Prostate gland (tissue), 2 donors: Measurements from ENCODE around the gene MYO15B.

ENCODE experiments used
- CTCF ChIP-seq, 4 experiments: fragments of 200-600 bp in 2 of 4; fragments of 450-650 bp in 2 of 4; sonication (generic) in 2 of 4; IDR thresholded peaks; 1 replicate in 3 of 4; 2 replicates in 1 of 4; pipeline ENCODE4 v1.5.1; 2016 to 2019; ENCODE audit warnings: antibody characterized with exemption in 4 of 4, mild to moderate bottlenecking in 2 of 4, moderate library complexity in 2 of 4
- POLR2A ChIP-seq: fragments of 450-650 bp; IDR thresholded peaks from one replicate; pipeline ENCODE4 v1.6.1; 2016; ENCODE audit warnings: antibody characterized with exemption, mild to moderate bottlenecking

GRCh38 chr17:75616521-75617122, 29.0 kb downstream of the MYO15B start:
- TF ChIP-seq POLR2A (no peak), CTCF (IDR thresholded peaks at IDR 0.05) (no peak)
